Cerebellar nuclear complex (tissue), 1 donor: Measurements from ENCODE around the gene SLC1A2.

Source experiments
- DNase-seq, 2 experiments: peaks; one replicate each; lab custom pipeline; 2025; lab: John Stamatoyannopoulos, UW

The SLC1A2 gene

GRCh38 chr11:35272391-35272902 lies 146.9 kb downstream of the SLC1A2 start:
- DNase-seq, result no peak

DNA sequence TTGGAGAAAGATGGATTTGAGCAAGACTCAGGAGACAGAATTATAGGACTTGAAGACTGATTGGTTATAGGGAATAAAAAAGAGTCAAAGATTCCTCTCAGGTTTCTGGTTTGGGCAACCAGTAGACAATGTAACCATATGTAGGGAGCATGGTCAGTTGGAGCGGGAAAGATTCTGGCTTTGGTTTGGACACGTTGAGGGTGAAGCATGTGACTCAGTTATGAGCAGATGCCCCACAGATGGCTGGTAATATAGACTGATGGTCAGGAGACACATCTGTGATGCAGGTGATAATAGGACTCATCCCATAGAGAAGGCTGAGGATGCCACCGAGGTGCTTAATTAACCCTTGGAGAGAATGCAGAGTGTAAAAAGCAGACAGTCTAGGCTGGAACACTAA lies 148.3 kb downstream of the SLC1A2 start:
- no peak for DNase-seq

DNA sequence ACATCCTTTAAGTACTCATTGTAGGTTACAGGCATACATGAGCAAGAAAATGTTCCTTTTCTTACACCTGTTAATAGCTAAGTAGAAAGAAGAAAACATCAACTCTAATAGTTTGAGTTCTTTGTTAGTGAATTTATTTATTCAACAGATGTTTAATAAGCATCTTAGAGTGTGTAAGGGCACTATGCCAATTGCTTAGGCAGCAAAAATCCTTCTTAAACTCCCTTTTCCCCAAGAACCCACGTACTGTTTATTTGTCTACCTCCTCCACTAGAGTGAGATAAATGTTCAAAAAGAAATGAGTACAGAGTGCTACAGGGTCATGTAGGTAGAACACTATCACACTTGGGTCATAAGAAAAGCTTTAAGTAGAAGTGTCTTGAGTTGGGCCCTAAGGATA lies 149.0 kb downstream of the SLC1A2 start:
- DNase-seq, result no peak

DNA sequence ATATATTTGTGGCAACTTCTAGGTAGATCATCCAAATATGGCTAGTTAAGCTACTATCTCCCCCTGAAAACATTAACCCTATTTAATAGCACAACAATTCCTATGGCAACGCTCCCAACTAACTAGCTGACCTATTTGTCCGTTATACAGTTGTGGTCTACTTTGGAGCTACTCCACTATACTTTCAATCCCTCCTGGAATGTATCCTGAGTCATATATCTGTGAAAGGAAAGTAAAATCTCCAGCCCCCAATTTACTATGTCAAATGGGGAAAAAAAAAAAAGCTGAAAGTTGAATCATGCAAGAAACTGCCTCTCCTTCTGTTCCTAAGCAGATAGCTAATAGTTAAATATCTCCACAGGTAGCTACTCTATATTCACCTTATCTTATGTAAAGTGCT lies 151.9 kb downstream of the SLC1A2 start:
- DNase-seq, result no peak

GRCh38 chr11:35265755-35266454 lies 153.5 kb downstream of the SLC1A2 start:
- no peak for DNase-seq

GRCh38 chr11:35262735-35263134 lies 156.6 kb downstream of the SLC1A2 start:
- DNase-seq, result no peak

DNA sequence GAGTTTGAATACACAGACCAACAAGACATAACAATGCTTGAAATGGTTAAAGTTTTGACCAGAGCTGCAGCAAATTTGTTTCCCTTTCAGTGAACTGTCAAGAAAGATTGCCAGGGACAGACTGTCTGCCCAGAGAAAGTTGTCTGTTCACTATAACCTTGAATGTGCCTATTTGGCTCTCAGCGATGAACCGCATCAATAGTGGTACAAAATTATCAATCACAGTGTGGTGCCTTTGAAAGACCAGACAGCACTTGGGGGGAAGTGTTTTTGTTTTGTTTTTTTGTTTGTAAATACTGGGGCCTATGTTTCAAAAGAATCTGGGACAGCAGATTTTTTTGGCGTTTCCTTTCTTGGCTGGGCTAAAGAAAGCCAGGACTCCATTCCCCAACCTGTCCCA lies 157.3 kb downstream of the SLC1A2 start:
- DNase-seq, result no peak

DNA sequence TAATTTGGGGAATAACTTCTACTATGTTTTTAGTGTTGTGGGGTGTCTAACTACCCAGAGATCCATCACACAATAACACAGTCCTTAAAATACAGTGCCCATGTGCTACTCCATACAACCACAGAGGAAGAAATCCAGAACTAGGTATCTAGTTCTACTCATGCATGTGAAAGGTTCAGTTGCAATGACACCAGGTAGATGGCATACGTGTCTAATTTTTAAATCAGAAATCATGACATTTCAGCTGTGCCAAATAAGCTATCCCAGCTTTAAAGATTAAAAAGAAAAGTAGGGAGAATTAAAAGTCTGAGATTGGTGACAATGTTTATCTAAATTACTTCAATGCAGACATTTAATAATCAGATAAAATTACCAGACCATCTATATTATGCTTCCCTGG lies 158.2 kb downstream of the SLC1A2 start:
- no peak for DNase-seq

DNA sequence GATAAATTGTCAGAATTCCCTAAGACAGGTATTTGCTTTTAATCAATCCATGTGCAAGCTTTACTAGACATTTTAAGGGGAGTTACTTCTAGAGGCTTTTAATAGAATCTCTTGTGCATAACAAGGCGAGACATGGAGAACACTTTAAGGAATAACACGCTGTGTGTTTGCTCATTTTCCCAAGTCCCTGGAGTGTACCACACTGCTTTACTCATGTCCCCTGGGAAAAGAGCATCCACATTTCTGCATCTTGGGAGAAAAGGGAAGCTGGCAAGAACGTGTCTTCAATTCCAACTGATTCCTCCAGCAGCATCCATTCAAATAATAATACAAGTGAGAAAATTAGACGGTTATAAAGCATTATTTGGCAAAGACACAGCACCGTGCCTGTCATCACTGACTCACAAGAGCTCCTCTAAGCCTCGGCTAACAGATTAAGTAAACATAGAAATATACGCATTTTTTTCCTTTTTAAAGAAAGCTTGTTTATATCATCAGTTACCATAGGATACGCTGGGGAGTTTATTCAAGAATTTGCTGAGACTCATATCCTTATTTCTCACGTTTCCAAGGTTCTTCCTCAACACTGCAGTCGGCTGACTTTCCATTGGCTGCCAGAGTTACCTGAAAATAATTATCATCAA lies 158.9 kb downstream of the SLC1A2 start:
- no peak for DNase-seq

- no peak for DNase-seq
Measured at GRCh38 chr11:35259529-35259928, 159.8 kb downstream of the SLC1A2 start.

GRCh38 chr11:35257281-35257680 lies 162.1 kb downstream of the SLC1A2 start:
- no peak for DNase-seq

DNA sequence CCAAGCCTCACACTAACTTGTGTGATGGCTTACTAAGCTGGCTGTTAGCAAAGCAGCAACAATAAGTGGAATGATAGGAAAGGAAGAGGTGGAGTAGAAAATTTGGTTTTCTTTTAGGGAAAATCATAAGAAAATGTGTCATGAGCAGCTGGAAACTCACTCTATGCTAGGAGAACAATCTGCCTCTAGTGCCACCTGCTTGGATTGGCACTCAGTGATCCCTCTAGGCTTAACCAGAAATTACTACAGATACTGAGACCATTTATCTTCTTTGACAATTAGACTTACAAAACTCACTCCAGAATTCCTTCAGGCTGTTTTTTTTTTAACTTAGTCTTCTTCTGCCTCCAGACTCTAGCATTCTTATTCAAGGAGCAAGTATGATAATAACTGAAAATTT lies 163.1 kb downstream of the SLC1A2 start:
- no peak for DNase-seq

DNA sequence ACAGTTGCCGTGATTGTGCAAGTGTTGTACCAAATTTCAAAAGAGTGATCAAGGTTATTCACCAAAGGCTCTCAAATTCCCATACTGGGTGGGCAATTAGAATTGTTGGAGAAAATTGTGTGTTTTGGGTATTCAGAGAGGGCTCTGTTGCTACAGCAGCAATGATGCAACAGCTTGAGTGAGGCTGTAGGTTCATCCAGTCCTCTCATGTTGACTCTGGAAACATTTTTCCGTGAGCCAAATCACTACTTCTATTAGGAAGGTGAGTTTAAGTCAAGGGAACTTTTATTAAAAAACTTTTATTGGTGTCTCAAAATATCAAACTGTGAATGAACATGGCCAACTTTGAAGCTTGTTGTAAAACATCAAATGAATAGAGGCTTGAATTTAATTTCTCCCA lies 163.8 kb downstream of the SLC1A2 start:
- no peak for DNase-seq

DNA sequence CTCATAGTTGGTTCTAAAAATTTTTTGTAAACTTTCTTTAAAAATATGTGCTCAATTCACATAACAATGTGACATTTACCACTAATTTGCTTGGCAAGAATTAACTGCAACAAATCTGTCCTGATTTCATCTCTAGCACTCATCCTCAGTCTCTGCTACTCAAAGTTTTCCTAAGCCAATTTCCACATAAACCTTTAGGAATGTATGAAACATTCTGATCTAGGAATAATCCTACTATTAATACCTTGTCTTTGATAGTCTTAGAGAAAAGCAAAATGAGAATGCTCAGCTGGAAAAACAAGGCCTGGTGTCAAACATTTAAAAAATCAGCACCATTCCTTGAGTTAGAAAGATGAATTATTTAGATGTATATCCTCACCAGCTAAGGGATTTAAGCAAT lies 166.1 kb downstream of the SLC1A2 start:
- no peak for DNase-seq

DNA sequence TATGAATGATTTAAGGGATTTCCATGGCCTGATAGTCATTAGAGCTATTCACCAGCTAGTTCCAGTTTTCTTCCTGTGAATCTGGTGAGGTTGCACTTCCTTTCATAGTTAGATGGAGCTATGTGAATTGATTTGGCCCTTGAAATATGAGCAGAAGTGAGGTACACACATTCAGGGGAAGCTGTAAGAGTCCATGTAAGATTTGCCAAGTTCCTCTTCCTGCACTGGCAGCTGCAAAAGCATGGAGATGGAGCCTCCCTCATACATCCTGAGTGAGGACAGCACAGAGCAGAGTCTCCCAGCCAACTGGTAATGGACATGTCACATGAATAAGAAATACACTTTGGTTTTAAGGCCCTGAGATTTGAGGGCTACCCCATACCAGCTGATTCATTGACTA lies 168.7 kb downstream of the SLC1A2 start:
- no peak for DNase-seq

DNA sequence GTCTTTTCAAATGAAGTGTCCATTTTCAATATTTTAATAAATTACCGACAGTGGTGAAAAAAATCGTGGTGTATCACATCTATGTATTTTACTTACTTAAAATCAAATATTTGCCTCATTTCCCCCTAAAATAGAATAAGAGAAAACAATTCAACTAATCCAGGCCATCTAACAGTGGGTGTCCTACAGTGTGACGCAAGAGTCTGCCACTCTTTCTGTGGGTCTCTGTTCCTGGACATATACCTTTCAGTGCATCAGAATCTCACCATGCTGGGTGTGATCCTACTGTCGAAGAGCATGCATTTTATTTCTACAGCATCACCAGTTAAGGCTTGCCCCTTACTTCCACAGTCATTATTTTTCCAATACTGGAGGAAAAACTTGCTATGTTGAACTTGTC lies 169.2 kb downstream of the SLC1A2 start:
- no peak for DNase-seq

DNA sequence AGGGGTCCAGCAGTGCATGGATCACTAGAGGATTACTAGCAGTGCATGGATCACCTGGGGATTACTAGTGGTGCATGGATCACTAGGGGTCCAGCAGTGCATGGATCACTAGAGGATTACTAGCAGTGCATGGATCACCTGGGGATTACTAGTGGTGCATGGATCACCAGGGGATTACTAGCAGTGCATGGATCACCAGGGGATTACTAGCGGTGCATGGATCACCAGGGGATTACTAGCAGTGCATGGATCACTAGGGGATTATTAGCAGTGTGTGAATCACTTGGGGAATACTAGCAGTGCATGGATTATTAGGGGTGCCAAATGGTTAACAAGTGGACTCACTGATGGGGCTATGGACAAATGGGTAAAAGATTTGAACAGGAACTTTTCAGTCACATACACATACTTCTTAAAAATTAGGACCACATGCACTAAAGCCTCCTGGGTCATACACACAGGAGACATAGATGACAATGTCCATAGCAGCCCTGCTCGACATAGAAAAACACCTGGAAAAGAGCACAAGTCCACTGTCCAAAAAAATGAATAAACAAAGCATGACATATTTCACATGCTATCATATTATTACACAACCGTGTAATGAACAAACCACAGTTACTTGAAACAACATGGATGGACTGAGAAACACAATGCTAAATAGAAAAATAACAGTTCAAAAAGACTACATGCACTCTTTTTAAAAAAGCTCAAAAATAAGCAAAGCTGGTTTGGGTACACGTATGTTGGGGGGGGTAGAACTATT lies 170.6 kb downstream of the SLC1A2 start:
- DNase-seq, result no peak

DNA sequence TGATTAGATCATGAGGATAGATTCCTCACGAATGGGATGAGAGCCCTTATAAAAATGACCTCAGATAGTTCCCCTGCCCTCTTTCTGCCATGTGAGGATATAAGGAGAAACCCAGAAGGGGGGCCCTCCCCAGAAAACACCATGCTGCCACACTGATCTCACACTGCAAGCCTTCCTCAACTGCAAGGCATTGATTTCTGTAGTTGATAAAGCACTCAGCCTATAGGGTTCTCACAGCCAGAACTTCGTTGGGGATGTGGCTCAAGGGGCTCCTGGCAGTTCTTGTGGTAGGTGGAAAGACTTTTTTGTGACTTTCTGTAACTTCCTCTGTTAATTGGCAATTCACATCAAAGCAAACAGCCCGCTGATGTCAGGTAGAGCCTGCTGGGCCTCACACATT lies 171.5 kb downstream of the SLC1A2 start:
- no peak for DNase-seq

- DNase-seq, result no peak
Measured at GRCh38 chr11:35247428-35247827, 171.9 kb downstream of the SLC1A2 start.

- no peak for DNase-seq
Measured at GRCh38 chr11:35246745-35247144, 172.6 kb downstream of the SLC1A2 start.

- DNase-seq, result no peak
Measured at GRCh38 chr11:35245786-35246185, 173.6 kb downstream of the SLC1A2 start.

GRCh38 chr11:35245056-35245455 lies 174.3 kb downstream of the SLC1A2 start:
- no peak for DNase-seq

- DNase-seq, result no peak
Measured at GRCh38 chr11:35243774-35244173, 175.6 kb downstream of the SLC1A2 start.
